ENCODE results near the gene BID.
A peak's percentile ranks its signal among the peaks of the same experiment; 100 is the strongest.

The BID gene

DNA sequence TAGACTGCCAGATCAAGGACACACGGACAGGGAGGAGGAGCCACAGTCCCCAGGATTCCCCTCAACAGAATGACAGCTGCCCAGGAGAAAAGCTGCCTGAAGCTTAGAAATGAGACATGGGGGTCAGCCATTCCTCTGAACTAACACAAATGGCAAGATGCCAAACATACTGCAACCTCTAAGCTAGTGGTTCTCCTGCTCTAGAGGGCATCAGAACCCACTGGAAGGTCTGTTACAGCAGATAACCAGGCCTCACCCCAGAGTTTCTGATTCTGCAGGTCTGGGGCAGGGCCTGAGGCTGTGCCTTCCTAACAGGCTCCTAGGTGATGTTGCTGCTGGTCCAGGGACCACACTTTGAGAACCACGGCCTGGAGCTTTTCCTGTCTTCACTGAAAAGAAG is 28.6 kb upstream of the BID start:
- DNase-seq: no peak

DNA sequence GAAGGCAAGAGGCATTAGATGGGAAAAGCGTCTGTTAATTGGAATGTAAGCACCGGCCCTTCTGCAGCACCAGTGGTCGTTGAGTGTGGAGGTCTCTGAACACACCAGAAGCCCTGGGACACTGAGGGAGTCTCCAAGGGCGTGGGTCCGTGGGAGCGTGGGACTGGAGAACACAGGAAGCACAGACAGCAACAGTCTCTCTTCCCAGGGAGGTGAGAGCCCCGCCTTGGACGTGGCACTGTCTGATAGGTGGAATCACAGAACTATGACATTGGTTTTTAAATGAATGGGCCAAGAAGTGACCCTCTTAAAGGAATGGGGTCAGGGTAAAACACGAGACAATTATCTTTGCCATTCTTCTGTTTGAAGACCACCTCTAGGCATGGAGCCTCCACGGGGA is 28.1 kb upstream of the BID start:
- DNase-seq: no peak

DNA sequence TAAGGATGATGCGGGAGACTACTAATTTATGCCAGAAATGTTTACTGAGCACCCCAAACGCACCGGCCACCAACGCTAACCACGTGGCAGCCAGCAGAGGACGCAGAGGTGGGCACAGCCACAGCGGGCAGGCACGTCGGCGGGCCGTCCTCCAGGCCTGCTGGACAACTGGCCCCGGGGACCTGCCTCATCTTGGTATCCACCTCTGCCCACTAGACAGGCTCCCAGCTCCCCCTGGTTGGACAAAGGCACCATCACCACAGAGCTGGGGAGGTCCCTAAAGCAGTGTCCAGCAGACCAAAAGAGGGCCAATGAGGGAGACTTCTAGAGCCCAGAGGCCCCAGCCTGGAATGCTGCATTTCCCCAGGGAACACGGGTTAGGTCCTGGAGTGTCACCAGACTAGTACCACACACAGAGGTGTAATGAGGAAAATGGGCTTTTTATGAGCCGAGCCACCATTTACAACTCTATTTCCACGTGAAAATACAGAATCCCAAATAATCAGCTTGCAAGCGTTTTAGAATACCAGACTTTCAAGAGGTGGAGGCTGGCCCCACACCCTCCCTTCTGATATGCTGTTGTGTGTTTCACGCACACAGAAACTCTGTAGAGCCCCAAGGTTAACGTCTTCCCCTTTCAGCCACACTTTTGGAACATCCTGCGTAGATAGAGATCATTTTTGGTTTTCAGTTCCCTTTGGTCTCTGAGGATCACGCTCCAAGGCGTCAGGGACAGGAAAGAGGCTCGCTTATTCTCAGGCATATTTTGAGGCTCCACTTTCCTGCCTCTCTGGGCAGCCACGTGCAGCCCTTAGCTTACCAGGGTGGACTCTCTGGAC is 23.7 kb upstream of the BID start:
- peak; percentile 34 to 59 for DNase-seq

DNA sequence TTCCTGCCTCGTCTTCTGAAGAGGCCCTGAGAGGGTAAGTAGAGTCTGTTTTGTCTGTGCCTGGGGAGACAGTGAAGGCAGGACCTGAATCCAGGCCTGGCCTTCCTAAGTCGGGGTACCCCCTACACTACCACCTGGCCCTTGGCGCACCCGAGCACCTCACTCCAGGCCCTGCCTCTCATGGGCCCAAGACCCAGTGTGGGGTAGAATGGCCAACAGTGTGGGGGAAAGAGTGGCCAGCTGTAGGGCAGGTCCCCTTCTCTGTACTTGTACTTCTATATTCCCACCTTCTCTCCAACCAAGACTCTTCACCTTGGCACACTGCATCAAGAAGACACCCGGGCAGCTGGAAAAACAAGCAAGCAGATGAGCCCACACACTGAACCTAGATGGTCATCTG is 22.4 kb upstream of the BID start:
- DNase-seq: no peak

DNA sequence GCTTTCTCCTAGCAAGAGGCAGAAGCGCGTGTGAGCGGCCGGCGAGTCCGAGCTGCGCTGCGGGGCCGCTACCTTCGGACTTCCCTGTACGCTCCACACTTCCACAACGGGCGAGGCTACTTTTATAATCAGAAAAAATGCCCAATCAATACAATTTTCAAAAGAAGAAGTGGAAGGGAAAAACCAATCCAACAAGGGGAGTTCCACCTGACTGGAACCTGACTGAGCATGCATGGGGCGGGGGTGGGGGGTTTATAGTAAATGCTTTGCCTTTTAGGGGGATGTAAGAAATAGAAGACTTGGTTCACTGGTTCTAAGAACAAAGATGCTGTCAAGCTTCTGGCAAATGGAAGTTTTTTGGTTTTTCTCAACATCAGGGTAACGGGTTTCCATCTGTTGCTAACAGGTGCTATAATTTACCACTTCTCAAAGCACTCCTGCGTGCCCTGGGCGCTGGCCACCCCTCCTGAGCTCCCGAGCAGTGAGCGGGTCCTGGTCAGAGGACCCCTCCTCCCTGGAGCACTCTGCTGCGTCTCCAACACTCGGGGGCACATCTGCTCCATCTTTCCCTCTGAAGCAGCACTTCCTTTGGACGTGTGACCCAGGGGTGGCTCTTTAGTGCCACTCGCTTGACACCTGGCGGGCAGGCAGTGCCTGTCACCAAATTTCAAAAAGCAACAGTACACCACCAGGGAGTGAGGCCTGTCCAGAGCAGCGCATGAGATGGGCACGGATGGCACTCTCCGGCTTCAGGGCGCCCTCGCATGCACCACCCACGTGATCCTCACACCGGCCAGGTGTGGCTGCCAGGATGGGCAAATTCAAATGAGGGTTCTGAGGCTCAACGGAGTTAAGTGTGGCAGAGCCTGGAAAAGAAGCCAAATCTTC is 21.6 kb upstream of the BID start:
- DNase-seq: no peak

DNA sequence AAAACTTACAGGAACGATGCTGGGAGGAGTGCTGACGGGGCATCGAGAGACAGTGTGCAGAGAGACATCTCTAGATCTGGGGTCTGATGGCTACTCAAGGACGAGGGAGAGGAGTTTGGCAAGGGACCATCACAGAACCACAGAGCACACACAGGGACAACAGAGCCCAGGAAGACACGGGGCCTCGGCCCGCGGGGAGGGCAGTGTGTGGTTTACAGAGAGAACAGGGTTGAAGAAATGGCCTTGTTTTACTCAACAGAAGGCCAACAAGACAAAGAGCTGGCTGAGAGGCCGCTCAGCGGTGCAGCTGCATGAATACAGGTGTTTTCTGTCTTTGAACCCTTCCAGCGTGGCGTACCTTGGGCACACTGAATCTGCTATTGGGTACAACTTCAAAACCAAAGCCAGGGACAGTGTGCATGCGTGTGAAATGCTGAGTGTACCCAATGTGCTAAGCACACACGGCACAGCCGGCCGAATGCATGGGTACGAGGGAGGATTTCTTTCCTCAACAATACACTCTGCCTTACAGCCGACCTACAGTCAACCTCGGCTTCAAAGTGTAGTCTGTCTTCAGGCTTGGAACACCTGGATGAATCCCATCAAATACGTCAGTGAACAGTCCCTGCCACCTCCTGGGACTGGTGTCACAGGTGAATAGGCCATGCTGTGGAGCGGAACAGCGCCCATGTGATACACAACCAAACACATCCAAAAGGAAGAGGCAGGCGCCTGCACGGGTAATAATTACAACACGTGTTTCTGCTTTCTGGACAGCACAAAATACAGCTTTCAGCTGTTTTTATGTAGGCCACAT is 20.7 kb upstream of the BID start:
- no peak for DNase-seq

DNA sequence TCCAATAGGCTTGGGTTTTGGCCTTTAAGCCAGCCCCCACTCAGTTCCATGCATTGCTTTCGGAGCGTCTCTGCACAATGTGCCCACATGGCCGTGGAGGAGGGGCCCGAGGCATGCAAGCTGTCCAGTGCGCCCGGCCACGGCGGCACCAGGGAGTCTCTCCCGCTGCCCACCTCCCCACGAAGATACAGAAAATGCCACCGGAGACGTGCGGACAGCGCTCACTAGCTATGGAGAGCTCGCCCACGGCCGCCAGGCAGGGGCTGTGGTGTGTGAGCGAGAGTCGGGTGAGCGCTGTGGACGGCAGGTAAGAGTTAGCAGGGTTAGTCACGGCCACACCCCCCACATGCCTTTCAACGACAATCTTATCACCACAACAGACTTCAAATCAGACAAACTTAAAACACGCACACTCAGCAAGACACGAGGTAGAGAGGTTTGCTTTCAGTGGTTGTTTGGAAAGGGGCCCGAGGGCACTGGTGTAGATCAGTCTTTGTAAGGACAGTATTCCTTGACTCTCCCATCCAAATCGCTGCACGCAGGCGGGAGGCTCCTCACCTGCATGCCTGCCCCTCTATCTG is 18.7 kb upstream of the BID start:
- no peak for DNase-seq

DNA sequence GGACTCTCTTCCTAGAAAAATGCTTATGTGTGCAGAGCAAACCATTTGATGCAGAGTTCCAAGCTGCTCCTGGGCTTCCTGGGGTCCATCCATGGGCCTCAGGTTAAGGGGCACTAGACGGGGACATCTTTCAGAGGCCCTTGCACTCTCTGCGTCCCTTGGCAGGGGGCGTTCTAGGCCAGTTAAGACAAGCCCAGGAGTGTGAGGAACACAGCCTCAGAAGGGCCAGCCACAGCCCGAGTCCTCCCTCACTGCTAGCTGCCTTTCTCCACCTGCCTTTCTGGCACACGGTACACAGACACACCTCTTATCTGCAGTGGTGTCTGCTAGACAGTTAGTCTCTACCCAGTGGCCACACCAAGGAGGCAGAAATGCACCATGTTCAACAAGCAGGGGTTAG is 18.0 kb upstream of the BID start:
- no peak for DNase-seq

DNA sequence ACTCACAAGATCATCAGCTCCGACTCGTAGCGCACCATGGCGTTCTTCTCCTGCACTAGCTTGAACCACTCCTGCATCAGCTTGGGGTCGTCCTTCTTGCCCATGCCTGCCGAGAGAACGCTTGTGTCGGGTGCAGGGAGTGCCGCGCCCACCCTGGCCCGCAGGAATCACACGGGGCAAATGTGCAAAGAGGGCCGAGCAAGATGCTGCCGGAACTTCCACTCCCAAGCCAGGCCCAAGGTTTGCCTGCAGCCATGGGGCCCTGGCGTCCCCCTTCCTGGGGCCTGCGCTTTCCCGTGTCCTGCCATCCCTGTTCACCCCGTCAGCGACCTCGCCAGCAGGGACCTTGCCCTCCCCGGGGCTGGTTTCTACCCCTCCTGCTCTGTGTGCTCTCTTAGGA is 16.9 kb upstream of the BID start:
- no peak for DNase-seq

DNA sequence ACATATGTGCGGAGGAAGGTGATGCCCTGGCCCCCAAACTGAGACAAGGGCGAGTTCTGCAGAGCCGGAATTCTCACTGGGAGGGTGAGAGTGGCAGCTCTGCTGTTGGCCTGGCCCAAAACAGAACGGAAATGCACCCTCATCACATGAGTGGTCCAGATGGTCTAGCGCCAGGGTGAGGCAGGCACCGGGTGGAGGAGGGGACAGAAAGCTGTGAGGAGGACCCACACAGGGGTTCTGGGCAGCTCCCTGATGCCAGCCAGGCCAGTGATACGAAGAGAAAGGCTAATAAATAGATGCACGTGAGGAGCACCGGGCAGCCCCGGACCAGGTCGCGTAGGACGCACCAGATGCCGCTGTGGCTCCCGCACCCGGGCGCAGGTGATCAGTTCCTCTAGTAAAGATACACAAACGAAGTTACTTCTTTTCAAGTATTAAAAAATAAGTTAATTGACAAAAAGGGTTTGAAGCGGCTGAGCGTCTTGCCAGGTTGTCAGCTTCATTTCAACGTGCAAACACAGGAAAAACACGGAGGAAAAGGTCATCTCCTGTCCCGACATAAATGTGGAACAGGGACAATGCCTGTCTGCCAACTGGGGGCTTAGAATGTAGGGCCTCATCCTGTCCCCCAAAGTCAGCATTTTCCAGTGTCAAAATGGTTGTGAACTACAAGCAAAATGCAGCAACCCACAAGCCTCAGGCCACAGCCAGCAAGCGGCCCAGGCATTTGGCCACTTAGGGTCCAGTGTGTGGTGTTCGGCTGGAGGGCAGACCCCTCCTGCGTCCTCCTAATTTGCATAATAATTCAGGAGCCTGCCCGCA is 15.3 kb upstream of the BID start:
- DNase-seq: no peak

DNA sequence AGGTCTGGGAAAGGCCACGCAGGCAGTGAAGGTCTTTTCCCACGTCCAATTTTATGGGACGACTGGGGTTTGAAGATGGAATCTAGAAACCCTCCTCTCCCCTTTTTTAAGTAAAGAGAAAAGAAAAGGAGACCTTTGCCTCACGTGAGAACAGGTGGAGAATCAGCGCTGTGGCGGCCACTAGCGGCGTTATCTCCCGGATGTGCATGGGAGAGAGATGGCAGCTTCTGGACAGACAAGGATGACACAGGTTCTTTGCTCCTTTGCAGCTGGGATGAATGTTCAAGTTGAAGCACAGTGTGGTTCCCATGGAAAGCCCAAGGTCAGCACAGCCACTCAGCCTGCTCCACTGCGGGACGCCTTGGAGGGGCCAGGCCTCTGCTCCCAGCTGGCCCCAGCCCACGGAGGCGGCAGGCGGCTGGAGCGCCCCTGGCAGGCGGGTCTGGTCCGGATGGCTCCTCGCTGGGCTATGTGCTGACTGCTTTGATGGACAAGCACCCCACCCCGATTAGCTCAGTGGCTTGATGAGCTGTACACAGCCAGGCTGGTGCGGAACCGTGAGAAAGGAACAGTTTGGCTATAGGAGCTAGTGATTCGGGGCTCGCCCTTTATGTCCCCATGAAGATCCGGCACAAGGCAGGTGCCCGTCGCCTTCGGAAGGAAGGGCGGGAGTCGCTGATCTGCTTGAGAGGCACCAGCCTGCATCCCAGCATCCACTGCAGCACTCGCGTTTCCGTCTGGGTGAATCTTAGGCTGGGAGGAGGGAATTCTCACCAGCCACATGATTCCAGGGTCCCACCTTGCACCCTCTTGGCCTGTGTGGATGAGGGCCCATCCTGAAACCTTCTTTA is 14.5 kb upstream of the BID start:
- no peak for DNase-seq

DNA sequence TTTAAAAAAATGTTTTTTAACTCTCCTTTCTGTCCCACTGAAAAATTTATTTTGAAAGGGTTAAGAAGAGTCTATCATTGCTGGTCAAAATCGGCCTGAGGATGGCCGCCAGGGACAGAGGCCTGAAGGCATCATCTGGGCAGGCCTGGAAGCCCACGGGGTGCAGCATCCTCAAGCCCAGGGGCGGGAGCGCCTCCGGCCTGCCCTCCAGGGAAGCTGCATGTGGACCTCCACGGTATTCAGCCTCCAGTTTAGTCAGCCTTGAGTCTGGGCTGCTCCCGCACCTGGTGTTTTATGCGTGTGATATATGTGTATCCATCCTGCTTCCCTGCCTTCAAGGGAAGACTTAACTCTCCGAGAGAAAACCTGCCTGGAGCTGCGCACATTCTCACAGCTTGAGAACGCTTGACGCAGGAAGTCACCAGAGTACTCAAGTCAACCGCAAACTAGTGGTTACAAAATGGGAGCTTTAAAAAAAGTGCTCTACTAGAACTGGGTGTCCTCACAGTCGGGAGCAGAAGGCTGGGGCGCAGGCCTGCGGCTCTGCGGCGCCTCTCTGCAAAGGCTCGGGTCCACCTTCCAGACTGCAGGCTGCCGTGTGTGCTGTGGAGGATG is 13.6 kb upstream of the BID start:
- no peak for DNase-seq

DNA sequence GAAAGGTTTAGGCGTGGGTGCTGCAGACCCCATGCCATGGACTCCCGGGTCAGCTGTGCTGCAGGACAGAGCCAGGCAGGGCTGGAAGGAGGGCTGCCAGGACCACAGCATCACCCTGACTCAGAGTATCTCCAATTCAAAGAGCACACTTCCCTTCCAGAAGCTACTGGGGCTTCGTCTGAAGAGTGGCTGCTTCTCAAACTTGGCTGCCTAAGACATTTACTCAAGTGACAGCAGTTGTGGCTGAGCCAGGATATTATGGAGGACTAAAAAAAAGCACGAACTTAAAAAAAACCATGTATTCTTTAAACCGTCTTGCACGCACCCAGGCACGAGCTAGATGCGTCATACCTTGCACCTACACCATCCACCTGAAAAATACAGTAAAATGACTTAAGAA is 13.0 kb upstream of the BID start:
- no peak for DNase-seq

DNA sequence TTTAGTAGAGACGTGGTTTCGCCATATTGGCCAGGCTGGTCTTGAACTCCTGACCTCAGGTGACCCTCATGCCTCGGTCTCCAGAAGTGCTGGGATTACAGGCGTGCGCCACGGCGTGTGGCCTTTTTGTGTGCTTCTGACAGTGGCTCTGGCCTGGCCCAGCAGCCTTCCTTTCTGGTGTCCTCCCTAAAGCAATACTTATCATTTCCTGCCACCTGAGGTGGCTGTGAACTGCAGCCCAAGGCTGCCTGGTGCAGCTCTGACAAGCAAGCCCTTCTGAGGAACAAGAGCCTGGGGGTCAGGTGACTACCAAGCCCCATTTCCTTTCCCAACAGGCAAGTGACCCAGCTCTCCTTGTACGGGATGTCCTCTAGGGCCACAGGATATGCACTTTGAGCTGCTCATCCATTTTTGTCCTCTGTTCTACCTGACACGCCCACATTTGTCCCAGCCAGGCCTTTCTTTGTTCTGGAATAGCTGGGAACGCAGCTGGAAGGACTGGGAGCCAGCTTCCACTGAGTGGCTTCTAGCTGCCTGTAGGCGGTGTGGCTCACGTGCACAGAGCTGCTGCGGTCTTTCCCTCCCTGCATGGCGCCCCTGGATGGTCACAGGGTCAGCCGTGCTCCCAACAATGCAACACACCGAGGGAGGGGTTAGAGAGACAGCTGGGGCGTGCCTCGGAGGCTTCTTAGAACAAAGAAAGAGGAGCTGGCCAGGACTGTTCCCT is 12.3 kb upstream of the BID start:
- DNase-seq: peak in 1 of 2 donors; percentile 37

DNA sequence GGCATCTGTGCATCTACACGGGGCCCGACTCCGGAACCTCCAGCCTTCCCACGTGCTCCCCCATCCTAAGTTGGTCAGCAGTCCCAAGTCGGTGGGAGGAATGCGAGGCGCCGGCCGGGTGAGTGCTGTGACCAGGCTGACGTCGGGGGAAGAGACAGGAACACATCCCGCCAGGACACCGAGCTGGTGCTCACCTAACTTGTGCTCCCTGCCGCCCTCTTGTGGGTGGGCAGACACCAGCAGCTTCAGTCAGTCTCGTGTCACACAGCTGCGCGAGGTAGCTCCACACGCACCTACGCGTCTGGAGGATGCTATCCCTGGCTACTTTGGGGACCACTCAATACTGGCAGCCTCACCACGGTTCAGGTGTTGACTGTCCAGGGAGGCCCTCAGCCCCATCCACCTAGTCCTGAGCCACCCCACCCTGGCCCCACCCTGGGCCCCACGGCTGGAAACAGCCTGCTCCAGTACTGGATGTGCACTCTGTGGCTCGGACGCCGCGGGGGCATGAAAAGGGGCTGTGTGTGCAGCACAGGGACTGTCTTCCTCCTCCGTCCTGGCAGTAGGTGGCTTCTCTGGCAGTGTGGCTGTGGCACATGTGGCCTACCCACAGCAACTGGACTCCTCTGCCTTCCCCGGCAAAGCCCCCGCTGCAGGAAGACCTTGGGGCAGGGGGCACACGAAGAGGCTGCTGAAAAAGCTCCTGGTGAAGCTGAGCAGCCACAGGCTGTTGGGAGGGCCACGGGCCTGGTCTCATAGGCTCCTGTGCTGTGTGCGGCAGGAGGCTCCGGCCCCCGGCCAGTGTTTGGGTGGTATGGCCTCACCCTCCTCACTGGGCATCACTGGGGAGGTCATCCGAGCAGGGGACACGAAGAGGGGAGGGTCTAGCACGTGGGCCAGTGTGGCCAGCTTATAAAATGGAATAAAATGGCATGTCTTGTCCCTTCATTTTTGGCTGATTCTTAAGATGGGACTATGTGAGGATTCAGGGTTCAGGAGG is 11.2 kb upstream of the BID start:
- DNase-seq: peak; percentile 49 to 63

DNA sequence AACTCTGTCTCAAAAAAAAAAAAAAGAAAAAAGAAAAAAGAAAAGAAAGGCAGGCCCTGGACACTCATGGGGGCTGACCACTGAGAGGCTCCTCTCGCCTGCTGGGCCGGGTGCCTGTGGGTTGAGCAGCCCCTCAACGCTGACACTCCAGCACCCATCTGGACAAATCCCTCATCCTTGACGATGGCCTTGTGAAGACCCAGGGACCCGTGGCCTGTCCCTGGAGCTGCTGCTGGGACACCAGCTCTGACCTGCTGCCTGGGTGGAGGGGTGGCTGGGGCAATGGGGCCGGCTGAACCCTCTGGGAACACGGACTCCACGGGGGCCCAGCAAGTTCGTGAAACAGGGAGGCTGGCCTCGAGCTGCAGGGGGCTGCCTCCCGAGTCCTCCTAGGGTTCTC is 10.5 kb upstream of the BID start:
- no peak for DNase-seq

DNA sequence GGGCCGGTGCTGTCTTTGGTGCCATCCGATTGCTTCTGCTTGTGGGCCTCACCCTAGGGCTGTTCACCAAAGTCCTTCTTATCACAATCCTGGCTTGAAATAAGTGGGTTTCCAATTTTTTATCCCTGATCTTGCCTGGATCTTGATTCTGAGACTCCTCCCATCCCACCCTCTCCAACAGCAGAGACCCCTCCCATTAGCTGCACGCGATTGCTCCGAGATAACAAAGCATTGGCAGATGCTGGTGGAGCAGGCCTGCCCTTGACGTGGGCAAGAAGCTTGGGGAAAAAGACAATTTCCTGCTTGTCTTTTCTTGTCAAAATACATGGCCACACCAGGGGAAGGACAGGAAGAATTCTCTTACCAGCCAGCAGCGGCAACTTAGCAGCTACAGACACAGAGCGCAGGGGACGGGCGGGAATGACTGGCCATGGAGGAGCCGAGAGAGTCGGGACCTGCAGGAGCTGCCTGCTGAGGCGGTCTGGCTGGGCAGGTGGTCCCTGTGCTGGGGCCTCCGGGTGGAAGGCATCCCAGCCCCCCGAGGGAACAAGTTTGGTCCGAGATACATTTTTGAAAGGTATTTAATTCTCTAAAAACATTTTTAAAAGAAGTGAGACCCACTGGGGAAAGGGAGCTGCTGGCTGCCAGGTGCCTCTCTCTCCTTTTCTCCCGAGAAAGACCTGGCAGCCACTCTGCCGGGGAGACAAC is 9.7 kb upstream of the BID start:
- no peak for DNase-seq

DNA sequence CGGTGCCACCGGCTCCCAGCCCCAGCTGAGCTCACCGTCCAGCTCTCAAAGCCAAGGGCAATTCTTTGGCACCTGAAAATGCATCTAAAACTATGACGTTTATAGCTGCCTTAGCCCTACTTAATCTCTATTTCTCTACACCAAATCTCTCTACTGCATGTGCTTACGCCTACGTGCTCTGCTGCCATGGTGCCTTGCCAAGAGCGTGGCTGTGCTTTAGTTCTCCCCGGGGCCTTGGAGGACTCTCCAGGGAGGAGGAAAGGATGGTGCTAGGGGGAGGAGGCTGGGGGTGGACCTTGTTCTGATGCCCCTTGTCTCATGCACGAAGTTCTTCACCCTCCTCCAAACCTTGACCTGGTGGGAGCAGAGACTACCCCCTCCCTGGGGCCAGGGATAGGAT is 9.0 kb upstream of the BID start:
- DNase-seq: no peak

Measured in inflammatory macrophage (primary cell).